WTC11 (cell line): Measurements from ENCODE around the gene ST8SIA6. TPM values are rescaled to one million over a fixed set of nuclear protein-coding genes. Genes with fewer than 3 reads are reported as not detected.

Experiments
- ATAC-seq: fragments of 200-7000 bp; cut with Tn5 transposase; 2 replicates; pipeline ENCODE4 v1.10.0; 2021; ENCODE audit warnings: mild to moderate bottlenecking, moderate library complexity
- CTCF ChIA-PET: fragments of 300-600 bp; sonication (Branson Sonifier 250); formaldehyde crosslinking; loops from one replicate; lab custom pipeline; 2021; ENCODE audit warnings: antibody characterized with exemption; lab: Charles Lee
- POLR2A ChIA-PET: fragments of 350-600 bp; sonication (Branson Sonifier 250); formaldehyde crosslinking; loops from one replicate; lab custom pipeline; 2021; ENCODE audit warnings: antibody characterized with exemption; lab: Charles Lee
- DNase-seq: peaks from one replicate; pipeline ENCODE4 v3.0.0; 2021; ENCODE audit warnings: low spot score
- H3K27ac Mint-ChIP-seq: 2 replicates; pipeline ENCODE4 v1.8.0; 2021; ENCODE audit warnings: mixed read lengths
- H3K27me3 Mint-ChIP-seq: 2 replicates; pipeline ENCODE4 v1.8.0; 2021; ENCODE audit warnings: low read depth, mild to moderate bottlenecking, moderate library complexity, mixed read lengths
- H3K36me3 Mint-ChIP-seq: 2 replicates; pipeline ENCODE4 v1.8.0; 2021; ENCODE audit warnings: mixed read lengths
- H3K4me1 Mint-ChIP-seq: 2 replicates; pipeline ENCODE4 v1.8.0; 2022; ENCODE audit warnings: mixed read lengths
- H3K4me3 Mint-ChIP-seq: 2 replicates; pipeline ENCODE4 v1.8.0; 2021; ENCODE audit warnings: mild to moderate bottlenecking, moderate library complexity, mixed read lengths
- H3K9me3 Mint-ChIP-seq: 2 replicates; pipeline ENCODE4 v1.8.0; 2021; ENCODE audit warnings: mixed read lengths
- ESRRA ChIP-seq: sonication (generic); formaldehyde crosslinking; IDR thresholded peaks from 2 replicates; pipeline ENCODE4 v1.8.1; 2022; ENCODE audit warnings: mild to moderate bottlenecking, missing genetic modification reagents, borderline replicate concordance
- FOXP1 ChIP-seq: sonication (generic); formaldehyde crosslinking; IDR thresholded peaks from 2 replicates; pipeline ENCODE4 v1.8.0; 2022; ENCODE audit warnings: missing genetic modification reagents, mild to moderate bottlenecking, moderate library complexity, borderline replicate concordance
- JAZF1 ChIP-seq: fragments of 250-450 bp; sonication (Bioruptor Pico); IDR thresholded peaks from 2 replicates; pipeline ENCODE4 v1.9.0; 2021; ENCODE audit warnings: moderate library complexity, mild to moderate bottlenecking, inconsistent platforms
- JUN ChIP-seq: sonication (generic); formaldehyde crosslinking; IDR thresholded peaks from 2 replicates; pipeline ENCODE4 v1.8.0; 2023; ENCODE audit warnings: mild to moderate bottlenecking, missing genetic modification reagents
- NFYB ChIP-seq: sonication (generic); formaldehyde crosslinking; conservative IDR thresholded peaks from 2 replicates; pipeline ENCODE4 v1.8.0; 2022; ENCODE audit warnings: low read depth, missing genetic modification reagents
- OVOL2 ChIP-seq: fragments of 250-450 bp; sonication (Bioruptor Pico); IDR thresholded peaks from 2 replicates; pipeline ENCODE4 v1.9.0; 2021; ENCODE audit warnings: mild to moderate bottlenecking, borderline replicate concordance
- RELA ChIP-seq: sonication (generic); formaldehyde crosslinking; IDR thresholded peaks from 2 replicates; pipeline ENCODE4 v1.8.1; 2022; ENCODE audit warnings: missing genetic modification reagents, mild to moderate bottlenecking, borderline replicate concordance
- SMAD4 ChIP-seq: sonication (generic); formaldehyde crosslinking; IDR thresholded peaks from 2 replicates; pipeline ENCODE4 v1.8.0; 2022; ENCODE audit warnings: mild to moderate bottlenecking, missing genetic modification reagents
- TEAD1 ChIP-seq: sonication (generic); formaldehyde crosslinking; IDR thresholded peaks from 2 replicates; pipeline ENCODE4 v1.8.0; 2022; ENCODE audit warnings: mild to moderate bottlenecking, missing genetic modification reagents
- TP53 ChIP-seq: sonication (generic); formaldehyde crosslinking; IDR thresholded peaks from 2 replicates; pipeline ENCODE4 v1.8.1; 2023; ENCODE audit warnings: mild to moderate bottlenecking, missing genetic modification reagents
- ZNF263 ChIP-seq: sonication (generic); formaldehyde crosslinking; IDR thresholded peaks from 2 replicates; pipeline ENCODE4 v1.8.1; 2022; ENCODE audit warnings: low read depth, mild to moderate bottlenecking, moderate library complexity, missing genetic modification reagents
- ZNF423 ChIP-seq: fragments of 250-450 bp; sonication (Bioruptor Pico); IDR thresholded peaks from 2 replicates; pipeline ENCODE4 v2.1.2; 2022; ENCODE audit warnings: mild to moderate bottlenecking, moderate library complexity
- total RNA-seq: library from RNA; stranded (reverse); gene quantifications from 3 replicates; pipeline ENCODE4 v1.2.3, GENCODE V29; 2021
- TF ChIP-seq, protein P1 (sequence below): fragments of 250-450 bp; sonication (Bioruptor Pico); IDR thresholded peaks from 2 replicates; pipeline ENCODE4 v1.9.0; 2021; ENCODE audit warnings: mild to moderate bottlenecking
- TF ChIP-seq, protein P2 (sequence below): sonication (generic); formaldehyde crosslinking; conservative IDR thresholded peaks from 2 replicates; pipeline ENCODE4 v1.8.1; 2022; ENCODE audit warnings: mild to moderate bottlenecking, missing genetic modification reagents
- TF ChIP-seq, protein P3 (sequence below): sonication (generic); formaldehyde crosslinking; IDR thresholded peaks from 2 replicates; pipeline ENCODE4 v1.8.1; 2023; ENCODE audit warnings: mild to moderate bottlenecking, missing genetic modification reagents
- TF ChIP-seq, protein P4 (sequence below): sonication (generic); formaldehyde crosslinking; IDR thresholded peaks from 2 replicates; pipeline ENCODE4 v1.8.1; 2023; ENCODE audit warnings: mild to moderate bottlenecking, moderate library complexity, missing genetic modification reagents
- TF ChIP-seq, protein P5 (sequence below): fragments of 250-450 bp; sonication (Bioruptor Pico); IDR thresholded peaks from 2 replicates; pipeline ENCODE4 v2.1.2; 2022; ENCODE audit warnings: mild to moderate bottlenecking, moderate library complexity
- TF ChIP-seq, protein P6 (sequence below): sonication (generic); formaldehyde crosslinking; IDR thresholded peaks from 2 replicates; pipeline ENCODE4 v1.8.1; 2023; ENCODE audit warnings: mild to moderate bottlenecking, missing genetic modification reagents
- TF ChIP-seq, protein P7 (sequence below): fragments of 250-450 bp; sonication (Bioruptor Pico); IDR thresholded peaks from 2 replicates; pipeline ENCODE4 v1.9.0; 2021; ENCODE audit warnings: mild to moderate bottlenecking, borderline replicate concordance

Gene ST8SIA6
- total RNA-seq, 1 experiment from 2014 or later = 3.5 TPM

DNA sequence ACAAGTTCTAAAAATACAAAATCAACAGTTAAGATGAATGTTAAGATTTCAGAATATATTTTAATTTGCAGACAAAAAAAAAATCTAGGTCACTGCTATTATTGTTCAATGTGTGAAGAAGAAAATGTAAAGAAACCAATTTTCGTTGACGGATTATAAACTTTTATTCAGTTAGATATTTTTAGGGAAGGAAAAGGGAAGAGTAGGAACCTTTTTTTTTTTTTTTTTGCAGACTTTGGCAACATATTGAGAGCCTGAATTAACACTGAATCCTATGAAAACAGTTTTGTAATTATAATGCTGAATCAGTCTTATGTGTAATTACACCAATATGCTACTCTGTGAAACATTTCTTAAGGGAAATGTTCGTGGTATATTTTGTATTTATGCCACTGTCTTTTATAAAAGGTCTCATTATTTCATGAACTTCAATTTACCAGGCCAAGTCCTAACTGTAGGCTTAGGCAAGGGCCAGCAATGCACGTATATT is 106.3 kb downstream of the ST8SIA6 start:
- Mint-ChIP-seq H3K36me3 (no peaks in the 10 kb centered on the region), H3K4me1 (0 out of 2 replicates have a peak, but pooled peaks cover 4% of the 10 kb centered on the region), H3K9me3 (peaks cover 7% of the 10 kb centered on the region), H3K27me3 (no peaks in the 10 kb centered on the region), H3K27ac (no peak overlapping the region), H3K4me3 (no peak overlapping the region)
- no peak for DNase-seq
- ChIA-PET POLR2A (no interaction called here), CTCF (interaction anchor here (1.7 kb wide), 1 partner anchor 28 kb away, joined by 8 read pairs; no protein-coding TSS in a partner anchor)
- no peak for ATAC-seq
- no peak for TF ChIP-seq NFYB (CRISPR knock-in tag)
- TF ChIP-seq JAZF1 (CRISPR knock-in tag) = no peak
- no peak for TF ChIP-seq JUN (CRISPR knock-in tag)
- no peak for TF ChIP-seq ESRRA (CRISPR knock-in tag)
- TF ChIP-seq, protein P1, sequence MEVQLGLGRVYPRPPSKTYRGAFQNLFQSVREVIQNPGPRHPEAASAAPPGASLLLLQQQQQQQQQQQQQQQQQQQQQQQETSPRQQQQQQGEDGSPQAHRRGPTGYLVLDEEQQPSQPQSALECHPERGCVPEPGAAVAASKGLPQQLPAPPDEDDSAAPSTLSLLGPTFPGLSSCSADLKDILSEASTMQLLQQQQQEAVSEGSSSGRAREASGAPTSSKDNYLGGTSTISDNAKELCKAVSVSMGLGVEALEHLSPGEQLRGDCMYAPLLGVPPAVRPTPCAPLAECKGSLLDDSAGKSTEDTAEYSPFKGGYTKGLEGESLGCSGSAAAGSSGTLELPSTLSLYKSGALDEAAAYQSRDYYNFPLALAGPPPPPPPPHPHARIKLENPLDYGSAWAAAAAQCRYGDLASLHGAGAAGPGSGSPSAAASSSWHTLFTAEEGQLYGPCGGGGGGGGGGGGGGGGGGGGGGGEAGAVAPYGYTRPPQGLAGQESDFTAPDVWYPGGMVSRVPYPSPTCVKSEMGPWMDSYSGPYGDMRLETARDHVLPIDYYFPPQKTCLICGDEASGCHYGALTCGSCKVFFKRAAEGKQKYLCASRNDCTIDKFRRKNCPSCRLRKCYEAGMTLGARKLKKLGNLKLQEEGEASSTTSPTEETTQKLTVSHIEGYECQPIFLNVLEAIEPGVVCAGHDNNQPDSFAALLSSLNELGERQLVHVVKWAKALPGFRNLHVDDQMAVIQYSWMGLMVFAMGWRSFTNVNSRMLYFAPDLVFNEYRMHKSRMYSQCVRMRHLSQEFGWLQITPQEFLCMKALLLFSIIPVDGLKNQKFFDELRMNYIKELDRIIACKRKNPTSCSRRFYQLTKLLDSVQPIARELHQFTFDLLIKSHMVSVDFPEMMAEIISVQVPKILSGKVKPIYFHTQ (CRISPR knock-in tag) = no peak
- TF ChIP-seq ZNF423 (CRISPR knock-in tag) = no peak
- TF ChIP-seq TP53 (CRISPR knock-in tag) = no peak
- TF ChIP-seq RELA (CRISPR knock-in tag) = no peak
- TF ChIP-seq, protein P2, sequence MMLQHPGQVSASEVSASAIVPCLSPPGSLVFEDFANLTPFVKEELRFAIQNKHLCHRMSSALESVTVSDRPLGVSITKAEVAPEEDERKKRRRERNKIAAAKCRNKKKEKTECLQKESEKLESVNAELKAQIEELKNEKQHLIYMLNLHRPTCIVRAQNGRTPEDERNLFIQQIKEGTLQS = no peak
- TF ChIP-seq, protein P3, sequence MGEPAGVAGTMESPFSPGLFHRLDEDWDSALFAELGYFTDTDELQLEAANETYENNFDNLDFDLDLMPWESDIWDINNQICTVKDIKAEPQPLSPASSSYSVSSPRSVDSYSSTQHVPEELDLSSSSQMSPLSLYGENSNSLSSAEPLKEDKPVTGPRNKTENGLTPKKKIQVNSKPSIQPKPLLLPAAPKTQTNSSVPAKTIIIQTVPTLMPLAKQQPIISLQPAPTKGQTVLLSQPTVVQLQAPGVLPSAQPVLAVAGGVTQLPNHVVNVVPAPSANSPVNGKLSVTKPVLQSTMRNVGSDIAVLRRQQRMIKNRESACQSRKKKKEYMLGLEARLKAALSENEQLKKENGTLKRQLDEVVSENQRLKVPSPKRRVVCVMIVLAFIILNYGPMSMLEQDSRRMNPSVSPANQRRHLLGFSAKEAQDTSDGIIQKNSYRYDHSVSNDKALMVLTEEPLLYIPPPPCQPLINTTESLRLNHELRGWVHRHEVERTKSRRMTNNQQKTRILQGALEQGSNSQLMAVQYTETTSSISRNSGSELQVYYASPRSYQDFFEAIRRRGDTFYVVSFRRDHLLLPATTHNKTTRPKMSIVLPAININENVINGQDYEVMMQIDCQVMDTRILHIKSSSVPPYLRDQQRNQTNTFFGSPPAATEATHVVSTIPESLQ (CRISPR knock-in tag) = no peak
- TF ChIP-seq TEAD1 (CRISPR knock-in tag) = no peak
- TF ChIP-seq, protein P4, sequence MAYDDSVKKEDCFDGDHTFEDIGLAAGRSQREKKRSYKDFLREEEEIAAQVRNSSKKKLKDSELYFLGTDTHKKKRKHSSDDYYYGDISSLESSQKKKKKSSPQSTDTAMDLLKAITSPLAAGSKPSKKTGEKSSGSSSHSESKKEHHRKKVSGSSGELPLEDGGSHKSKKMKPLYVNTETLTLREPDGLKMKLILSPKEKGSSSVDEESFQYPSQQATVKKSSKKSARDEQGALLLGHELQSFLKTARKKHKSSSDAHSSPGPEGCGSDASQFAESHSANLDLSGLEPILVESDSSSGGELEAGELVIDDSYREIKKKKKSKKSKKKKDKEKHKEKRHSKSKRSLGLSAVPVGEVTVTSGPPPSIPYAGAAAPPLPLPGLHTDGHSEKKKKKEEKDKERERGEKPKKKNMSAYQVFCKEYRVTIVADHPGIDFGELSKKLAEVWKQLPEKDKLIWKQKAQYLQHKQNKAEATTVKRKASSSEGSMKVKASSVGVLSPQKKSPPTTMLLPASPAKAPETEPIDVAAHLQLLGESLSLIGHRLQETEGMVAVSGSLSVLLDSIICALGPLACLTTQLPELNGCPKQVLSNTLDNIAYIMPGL (CRISPR knock-in tag) = no peak

DNA sequence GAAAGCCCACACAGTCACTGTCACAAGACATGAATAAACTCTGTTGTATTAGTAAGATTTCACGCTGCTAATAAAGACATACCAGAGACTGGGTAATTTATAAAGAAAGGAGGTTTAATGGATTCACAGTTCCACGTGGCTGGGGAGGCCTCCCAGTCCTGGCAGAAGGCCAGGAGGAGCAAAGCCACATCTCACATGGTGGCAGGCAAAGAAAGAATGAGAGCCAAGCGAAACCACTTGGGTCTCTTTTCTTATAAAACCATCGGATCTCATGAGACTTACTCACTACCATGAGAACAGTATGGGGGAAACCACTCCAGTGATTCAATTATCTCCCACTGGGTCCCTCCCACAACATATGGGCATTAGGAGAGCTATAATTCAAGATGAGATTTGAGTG is 110.2 kb downstream of the ST8SIA6 start:
- TF ChIP-seq, protein P5, sequence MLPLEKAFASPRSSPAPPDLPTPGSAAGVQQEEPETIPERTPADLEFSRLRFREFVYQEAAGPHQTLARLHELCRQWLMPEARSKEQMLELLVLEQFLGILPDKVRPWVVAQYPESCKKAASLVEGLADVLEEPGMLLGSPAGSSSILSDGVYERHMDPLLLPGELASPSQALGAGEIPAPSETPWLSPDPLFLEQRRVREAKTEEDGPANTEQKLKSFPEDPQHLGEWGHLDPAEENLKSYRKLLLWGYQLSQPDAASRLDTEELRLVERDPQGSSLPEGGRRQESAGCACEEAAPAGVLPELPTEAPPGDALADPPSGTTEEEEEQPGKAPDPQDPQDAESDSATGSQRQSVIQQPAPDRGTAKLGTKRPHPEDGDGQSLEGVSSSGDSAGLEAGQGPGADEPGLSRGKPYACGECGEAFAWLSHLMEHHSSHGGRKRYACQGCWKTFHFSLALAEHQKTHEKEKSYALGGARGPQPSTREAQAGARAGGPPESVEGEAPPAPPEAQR (CRISPR knock-in tag) = no peak
- TF ChIP-seq FOXP1 (CRISPR knock-in tag) (no peak), OVOL2 (CRISPR knock-in tag) (no peak), ZNF263 (no peak), TEAD1 (CRISPR knock-in tag) (no peak), SMAD4 (CRISPR knock-in tag) (no peak)
- TF ChIP-seq, protein P6, sequence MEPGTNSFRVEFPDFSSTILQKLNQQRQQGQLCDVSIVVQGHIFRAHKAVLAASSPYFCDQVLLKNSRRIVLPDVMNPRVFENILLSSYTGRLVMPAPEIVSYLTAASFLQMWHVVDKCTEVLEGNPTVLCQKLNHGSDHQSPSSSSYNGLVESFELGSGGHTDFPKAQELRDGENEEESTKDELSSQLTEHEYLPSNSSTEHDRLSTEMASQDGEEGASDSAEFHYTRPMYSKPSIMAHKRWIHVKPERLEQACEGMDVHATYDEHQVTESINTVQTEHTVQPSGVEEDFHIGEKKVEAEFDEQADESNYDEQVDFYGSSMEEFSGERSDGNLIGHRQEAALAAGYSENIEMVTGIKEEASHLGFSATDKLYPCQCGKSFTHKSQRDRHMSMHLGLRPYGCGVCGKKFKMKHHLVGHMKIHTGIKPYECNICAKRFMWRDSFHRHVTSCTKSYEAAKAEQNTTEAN (CRISPR knock-in tag) = no peak
- TF ChIP-seq, protein P7, sequence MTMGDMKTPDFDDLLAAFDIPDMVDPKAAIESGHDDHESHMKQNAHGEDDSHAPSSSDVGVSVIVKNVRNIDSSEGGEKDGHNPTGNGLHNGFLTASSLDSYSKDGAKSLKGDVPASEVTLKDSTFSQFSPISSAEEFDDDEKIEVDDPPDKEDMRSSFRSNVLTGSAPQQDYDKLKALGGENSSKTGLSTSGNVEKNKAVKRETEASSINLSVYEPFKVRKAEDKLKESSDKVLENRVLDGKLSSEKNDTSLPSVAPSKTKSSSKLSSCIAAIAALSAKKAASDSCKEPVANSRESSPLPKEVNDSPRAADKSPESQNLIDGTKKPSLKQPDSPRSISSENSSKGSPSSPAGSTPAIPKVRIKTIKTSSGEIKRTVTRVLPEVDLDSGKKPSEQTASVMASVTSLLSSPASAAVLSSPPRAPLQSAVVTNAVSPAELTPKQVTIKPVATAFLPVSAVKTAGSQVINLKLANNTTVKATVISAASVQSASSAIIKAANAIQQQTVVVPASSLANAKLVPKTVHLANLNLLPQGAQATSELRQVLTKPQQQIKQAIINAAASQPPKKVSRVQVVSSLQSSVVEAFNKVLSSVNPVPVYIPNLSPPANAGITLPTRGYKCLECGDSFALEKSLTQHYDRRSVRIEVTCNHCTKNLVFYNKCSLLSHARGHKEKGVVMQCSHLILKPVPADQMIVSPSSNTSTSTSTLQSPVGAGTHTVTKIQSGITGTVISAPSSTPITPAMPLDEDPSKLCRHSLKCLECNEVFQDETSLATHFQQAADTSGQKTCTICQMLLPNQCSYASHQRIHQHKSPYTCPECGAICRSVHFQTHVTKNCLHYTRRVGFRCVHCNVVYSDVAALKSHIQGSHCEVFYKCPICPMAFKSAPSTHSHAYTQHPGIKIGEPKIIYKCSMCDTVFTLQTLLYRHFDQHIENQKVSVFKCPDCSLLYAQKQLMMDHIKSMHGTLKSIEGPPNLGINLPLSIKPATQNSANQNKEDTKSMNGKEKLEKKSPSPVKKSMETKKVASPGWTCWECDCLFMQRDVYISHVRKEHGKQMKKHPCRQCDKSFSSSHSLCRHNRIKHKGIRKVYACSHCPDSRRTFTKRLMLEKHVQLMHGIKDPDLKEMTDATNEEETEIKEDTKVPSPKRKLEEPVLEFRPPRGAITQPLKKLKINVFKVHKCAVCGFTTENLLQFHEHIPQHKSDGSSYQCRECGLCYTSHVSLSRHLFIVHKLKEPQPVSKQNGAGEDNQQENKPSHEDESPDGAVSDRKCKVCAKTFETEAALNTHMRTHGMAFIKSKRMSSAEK (CRISPR knock-in tag) = no peak
- ATAC-seq = no peak
- no peak for DNase-seq
- Mint-ChIP-seq H3K4me3 (no peak overlapping the region), H3K27me3 (no peaks in the 10 kb centered on the region), H3K27ac (no peak overlapping the region), H3K9me3 (peaks cover 21% of the 10 kb centered on the region), H3K36me3 (peaks cover 15% of the 10 kb centered on the region), H3K4me1 (0 out of 2 replicates have a peak, but pooled peaks cover 4% of the 10 kb centered on the region)
- ChIA-PET CTCF (interaction anchor here (1.1 kb wide), 1 partner anchor 32 kb away, joined by 5 read pairs; no protein-coding TSS in a partner anchor), POLR2A (no interaction called here)
